Fibroblast of pulmonary artery (primary cell): ENCODE measurements around the gene ATP13A3.

ENCODE experiments used
- DNase-seq: peaks from one replicate; pipeline ENCODE4 v3.0.0-alpha.2; 2010; ENCODE audit warnings: low read depth
- H3K4me3 ChIP-seq: replicated peaks from 2 replicates; pipeline ENCODE4 v1.5.1; 2011; ENCODE audit warnings: low read depth, mild to moderate bottlenecking, control low read depth, low read length, moderate library complexity
- TF ChIP-seq, protein P1 (sequence below): IDR thresholded peaks from 2 replicates; pipeline ENCODE4 v1.5.1; 2011; ENCODE audit warnings: mild to moderate bottlenecking, control low read depth, low read length, inconsistent platforms; ENCODE audit errors: missing control alignments

The ATP13A3 gene

DNA sequence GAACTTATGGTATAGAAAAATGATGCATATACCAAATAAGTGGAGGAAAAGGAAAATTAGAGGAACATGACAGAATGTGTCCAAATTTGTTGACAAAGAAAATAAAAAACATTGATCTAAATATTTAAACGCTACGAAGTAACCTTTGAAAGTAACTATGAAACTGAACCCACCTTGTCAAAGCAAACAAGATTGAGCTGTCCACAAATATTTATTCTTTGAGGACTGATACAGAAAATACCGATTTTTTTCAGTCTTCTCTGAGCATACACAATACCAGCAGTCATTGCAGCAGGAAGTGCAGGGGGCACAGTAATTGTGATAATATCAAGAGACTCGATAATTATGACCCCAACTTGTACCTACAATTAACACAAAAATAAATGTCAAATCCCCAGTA is 40.0 kb downstream of the ATP13A3 start:
- TF ChIP-seq, protein P1, sequence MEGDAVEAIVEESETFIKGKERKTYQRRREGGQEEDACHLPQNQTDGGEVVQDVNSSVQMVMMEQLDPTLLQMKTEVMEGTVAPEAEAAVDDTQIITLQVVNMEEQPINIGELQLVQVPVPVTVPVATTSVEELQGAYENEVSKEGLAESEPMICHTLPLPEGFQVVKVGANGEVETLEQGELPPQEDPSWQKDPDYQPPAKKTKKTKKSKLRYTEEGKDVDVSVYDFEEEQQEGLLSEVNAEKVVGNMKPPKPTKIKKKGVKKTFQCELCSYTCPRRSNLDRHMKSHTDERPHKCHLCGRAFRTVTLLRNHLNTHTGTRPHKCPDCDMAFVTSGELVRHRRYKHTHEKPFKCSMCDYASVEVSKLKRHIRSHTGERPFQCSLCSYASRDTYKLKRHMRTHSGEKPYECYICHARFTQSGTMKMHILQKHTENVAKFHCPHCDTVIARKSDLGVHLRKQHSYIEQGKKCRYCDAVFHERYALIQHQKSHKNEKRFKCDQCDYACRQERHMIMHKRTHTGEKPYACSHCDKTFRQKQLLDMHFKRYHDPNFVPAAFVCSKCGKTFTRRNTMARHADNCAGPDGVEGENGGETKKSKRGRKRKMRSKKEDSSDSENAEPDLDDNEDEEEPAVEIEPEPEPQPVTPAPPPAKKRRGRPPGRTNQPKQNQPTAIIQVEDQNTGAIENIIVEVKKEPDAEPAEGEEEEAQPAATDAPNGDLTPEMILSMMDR: no peak
- no peak for DNase-seq
- H3K4me3 ChIP-seq: no peak overlapping the region

DNA sequence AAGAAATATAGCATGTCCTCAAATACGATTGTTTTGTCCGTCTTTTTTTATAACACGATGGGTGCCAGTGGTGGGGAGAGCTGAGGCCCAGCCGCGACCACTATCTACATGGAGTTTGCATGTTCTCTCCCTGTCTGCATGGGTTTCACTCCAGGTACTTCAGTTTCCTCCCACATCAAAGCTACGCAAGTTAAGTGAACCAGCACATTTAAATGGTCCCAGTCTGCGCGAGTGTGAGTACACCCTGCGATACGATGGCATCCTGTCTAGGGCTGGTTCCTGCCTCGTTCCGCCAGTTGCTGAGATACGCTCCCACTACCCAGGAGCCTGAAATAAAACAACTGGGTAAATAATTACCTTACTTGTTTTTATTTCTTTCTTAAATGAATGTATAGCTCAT is 40.6 kb downstream of the ATP13A3 start:
- DNase-seq: no peak
- TF ChIP-seq, protein P1: no peak
- no peak overlapping the region for H3K4me3 ChIP-seq

DNA sequence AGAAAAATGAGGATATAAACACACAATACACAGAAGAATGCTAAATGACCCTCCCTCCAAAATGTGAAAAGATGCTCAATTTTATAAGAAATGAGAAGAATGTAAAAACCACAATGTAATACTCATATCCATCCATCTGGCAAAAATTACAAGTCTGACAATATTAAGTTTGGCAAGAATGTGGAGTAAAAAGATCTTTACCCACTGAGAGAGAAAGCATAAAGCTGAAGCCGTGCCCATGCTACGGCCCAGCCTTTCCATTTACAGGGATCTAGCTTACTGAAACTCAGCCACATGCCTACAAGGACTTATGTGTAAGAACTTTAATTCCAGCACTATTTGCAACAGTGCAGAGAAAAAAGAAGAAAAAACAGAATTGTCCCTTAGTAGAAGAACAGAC is 42.9 kb downstream of the ATP13A3 start:
- no peak for DNase-seq
- TF ChIP-seq, protein P1: no peak

DNA sequence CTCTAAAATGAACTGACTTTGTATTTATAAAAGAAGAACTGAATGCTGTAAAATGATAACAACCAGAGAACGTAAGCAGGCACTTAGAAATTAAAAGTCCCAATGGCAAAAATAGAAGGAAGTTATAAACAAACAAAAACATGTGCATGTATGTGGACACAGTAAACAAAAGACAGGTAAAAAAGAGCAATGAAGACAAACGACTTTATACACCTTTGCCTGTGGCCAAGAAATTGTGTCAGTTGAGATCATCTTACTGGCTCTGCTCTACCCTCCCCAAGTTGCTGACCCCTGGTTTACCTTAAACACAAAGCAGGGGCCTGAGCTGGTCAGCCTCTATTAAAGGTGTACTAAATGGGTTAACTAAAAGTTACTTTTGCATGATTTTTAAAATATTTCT is 46.0 kb downstream of the ATP13A3 start:
- no peak overlapping the region for H3K4me3 ChIP-seq
- TF ChIP-seq, protein P1: no peak
- DNase-seq: no peak

More for the DNA sequence above, 42.9 kb downstream of the ATP13A3 start:
- no peak overlapping the region for H3K4me3 ChIP-seq

DNA sequence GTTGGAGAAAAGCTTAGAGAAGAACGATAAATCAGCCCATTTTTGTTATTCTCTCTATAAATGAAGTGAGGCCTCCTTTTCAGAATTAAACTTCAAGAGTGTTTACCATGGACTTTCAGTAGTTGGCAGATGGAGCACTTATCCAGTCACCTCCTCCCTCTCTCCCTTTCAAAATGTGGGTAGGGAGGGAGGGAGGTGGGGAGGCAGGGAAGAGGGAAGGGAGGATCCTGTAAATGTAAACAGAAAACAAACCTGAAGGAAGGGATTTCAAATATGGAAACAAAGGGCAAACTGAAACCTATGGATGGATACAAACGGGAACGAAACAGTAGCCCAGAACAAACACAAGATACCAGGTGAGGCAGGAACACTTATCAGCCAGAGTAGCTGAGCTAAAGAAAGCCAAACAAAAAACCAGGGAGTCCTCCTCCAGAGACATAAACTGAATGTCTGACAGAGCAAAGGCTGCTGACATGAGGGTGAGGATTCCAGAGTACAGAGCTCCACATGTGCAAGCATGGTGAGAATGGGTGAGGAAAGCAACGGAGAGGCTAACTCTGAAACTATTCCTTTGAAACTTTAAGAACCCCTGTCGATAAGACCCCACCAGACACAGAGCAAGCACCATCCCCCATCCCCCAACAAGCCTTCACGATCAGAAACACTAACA is 46.8 kb downstream of the ATP13A3 start:
- no peak for DNase-seq
- H3K4me3 ChIP-seq: no peak overlapping the region
- TF ChIP-seq, protein P1: no peak

DNA sequence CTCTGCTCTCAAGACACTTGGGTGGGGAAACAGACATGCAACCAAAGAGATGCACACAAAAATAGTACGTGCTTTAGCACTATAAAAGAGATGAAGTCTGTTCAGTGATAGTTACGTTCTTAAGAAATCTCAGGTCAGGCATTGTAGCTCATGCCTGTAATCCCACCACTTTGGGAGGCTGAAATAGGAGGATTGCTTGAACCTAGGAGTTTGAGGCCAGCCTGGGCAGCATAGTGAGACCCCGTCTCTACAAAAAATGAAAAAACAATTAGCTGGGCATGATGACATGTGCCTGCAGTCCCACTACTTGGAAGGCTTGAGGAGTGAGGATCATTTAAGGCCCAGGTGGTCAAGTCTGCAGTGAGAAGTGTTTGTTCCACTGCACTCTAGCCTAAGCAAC is 52.3 kb downstream of the ATP13A3 start:
- no peak overlapping the region for H3K4me3 ChIP-seq
- TF ChIP-seq, protein P1: no peak

DNA sequence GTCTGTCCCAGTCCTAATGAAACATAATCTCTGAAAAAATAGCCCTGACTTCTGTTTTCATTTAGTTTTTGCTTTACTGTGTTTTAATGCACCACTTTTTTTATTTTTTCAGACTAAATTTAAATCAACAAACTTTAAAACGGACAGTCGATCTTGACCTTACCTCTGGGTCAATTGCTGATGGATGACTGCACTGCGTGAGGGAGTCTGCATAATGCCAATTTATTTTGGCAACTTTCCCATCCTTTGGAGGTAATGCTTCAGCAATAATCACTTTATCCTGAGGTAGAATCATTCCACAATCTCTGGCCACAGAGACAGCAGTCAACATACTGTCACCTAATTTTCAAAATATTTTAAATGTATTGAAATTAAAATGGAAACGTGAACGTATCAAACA is 55.2 kb downstream of the ATP13A3 start:
- TF ChIP-seq, protein P1: no peak
- no peak overlapping the region for H3K4me3 ChIP-seq
- DNase-seq: no peak

More for the DNA sequence above, 52.3 kb downstream of the ATP13A3 start:
- DNase-seq: no peak
